Erythroblast (primary cell): Measurements from ENCODE around the gene ATP6V1E1.

Experiments used
- GATA1 ChIP-seq: IDR thresholded peaks from 2 replicates; pipeline ENCODE4 v1.6.1; 2011; ENCODE audit warnings: low read depth, mild to moderate bottlenecking, control low read depth, low read length, moderate library complexity
- POLR2A ChIP-seq: IDR thresholded peaks from 2 replicates; pipeline ENCODE4 v1.6.1; 2011; ENCODE audit warnings: mild to moderate bottlenecking, low read length

GRCh38 chr22:17569971-17570511, 58.5 kb downstream of the ATP6V1E1 start:
- TF ChIP-seq POLR2A = no peak
- TF ChIP-seq GATA1 = no peak
